GM12878 (cell line): ENCODE measurements around the gene VPS26A. TPM values are rescaled to one million over a fixed set of nuclear protein-coding genes. Genes with fewer than 3 reads are reported as not detected.

Experiments
- ASH2L ChIP-seq: fragments of 300-600, 200-600 bp; sonication (generic); IDR thresholded peaks from 2 replicates; pipeline ENCODE4 v1.6.1; 2017; ENCODE audit warnings: low read depth, mild to moderate bottlenecking, borderline replicate concordance
- BCLAF1 ChIP-seq: fragments of 450-650 bp; IDR thresholded peaks from 2 replicates; pipeline ENCODE4 v1.6.1; 2017; ENCODE audit warnings: antibody characterized with exemption, mild to moderate bottlenecking, moderate library complexity
- DPF2 ChIP-seq: fragments of 450-650 bp; IDR thresholded peaks from 2 replicates; pipeline ENCODE4 v1.6.1; 2017; ENCODE audit warnings: mild to moderate bottlenecking
- GABPA ChIP-seq: IDR thresholded peaks from 2 replicates; pipeline ENCODE4 v1.6.1; 2014; ENCODE audit warnings: antibody characterized with exemption, low read depth, mild to moderate bottlenecking, inconsistent platforms
- IKZF1 ChIP-seq: fragments of 450-650 bp; conservative IDR thresholded peaks from 2 replicates; pipeline ENCODE4 v1.6.1; 2017; ENCODE audit warnings: antibody characterized with exemption, mild to moderate bottlenecking
- IKZF2 ChIP-seq, 2 experiments: fragments of 450-650 bp; IDR thresholded peaks; 2 replicates each; pipeline ENCODE4 v1.6.1; 2017; ENCODE audit warnings: mild to moderate bottlenecking in 2 of 2, moderate library complexity in 2 of 2
- MEF2A ChIP-seq: IDR thresholded peaks from 2 replicates; pipeline ENCODE4 v1.6.1; 2011; ENCODE audit warnings: low read depth, mild to moderate bottlenecking, low read length, moderate library complexity; ENCODE audit not compliant: insufficient read depth
- MYB ChIP-seq: fragments of 150-350 bp; IDR thresholded peaks from 2 replicates; pipeline ENCODE4 v1.6.1; 2014; ENCODE audit warnings: mild to moderate bottlenecking, low read depth, low read length, borderline replicate concordance
- NFIC ChIP-seq: IDR thresholded peaks from 2 replicates; pipeline ENCODE4 v1.6.1; 2012; ENCODE audit warnings: low read depth, mild to moderate bottlenecking, inconsistent platforms, low read length, moderate library complexity
- NFYB ChIP-seq: IDR thresholded peaks from 2 replicates; pipeline ENCODE4 v1.6.1; 2011; ENCODE audit warnings: low read depth, mild to moderate bottlenecking, low read length, improper control_type of control experiment, moderate library complexity; ENCODE audit not compliant: insufficient read depth
- PKNOX1 ChIP-seq: fragments of 450-650 bp; IDR thresholded peaks from 2 replicates; pipeline ENCODE4 v1.6.1; 2016; ENCODE audit warnings: mild to moderate bottlenecking
- POU2F2 ChIP-seq: IDR thresholded peaks from 3 replicates; pipeline ENCODE4 v1.6.1; 2011; ENCODE audit warnings: low read depth, mild to moderate bottlenecking, low read length, borderline replicate concordance
- RUNX3 ChIP-seq: IDR thresholded peaks from 2 replicates; pipeline ENCODE4 v1.6.1; 2012; ENCODE audit warnings: low read length, inconsistent platforms
- ZNF592 ChIP-seq: fragments of 450-650 bp; IDR thresholded peaks from 2 replicates; pipeline ENCODE4 v1.6.1; 2017; ENCODE audit warnings: mild to moderate bottlenecking, moderate library complexity
- ZSCAN29 ChIP-seq: fragments of 450-650 bp; IDR thresholded peaks from 2 replicates; pipeline ENCODE4 v1.6.1; 2017; ENCODE audit warnings: mild to moderate bottlenecking, moderate library complexity
- polyA plus RNA-seq, 11 experiments: library from polyadenylated mRNA; depleted of rRNA in 4 of 11; unstranded in 6 of 11; stranded (reverse) in 5 of 11; fragments of >200 nt; fragmentation: Nextera tagmentation in 4 of 11; fragmentation: Illumina TruSeq in 1 of 11; extraction: Ambion mirVana in 4 of 11; extraction: Trizol in 1 of 11; gene quantifications; 1 replicate in 1 of 11; 2 replicates in 10 of 11; pipeline versions ENCODE4 v1.2.1 to v1.2.3, GENCODE V29; 2011 to 2016; ENCODE audit warnings: inconsistent platforms in 2 of 11, missing spikeins in 2 of 11, low read depth in 1 of 11
- total RNA-seq, 4 experiments: library from RNA; depleted of rRNA in 3 of 4; stranded (reverse); fragments of >200 nt in 3 of 4; fragmentation: Illumina TruSeq in 1 of 4; extraction: Trizol in 1 of 4; gene quantifications; 2 replicates each; pipeline versions ENCODE4 v1.2.1 to v1.2.3, GENCODE V29; 2013 to 2021
- TF ChIP-seq, protein P1 (sequence below): fragments of 450-650 bp; IDR thresholded peaks from 2 replicates; pipeline ENCODE4 v1.6.1; 2016; ENCODE audit warnings: mild to moderate bottlenecking

The VPS26A gene
- total and polyA plus RNA-seq, 10 of the 15 experiments (the other 5 are each of a cell fraction or from before 2014, with no cell fraction given) = 16.8 to 72.3 (median 26.8) TPM

GRCh38 chr10:69124563-69125268 lies 738 bp downstream of the VPS26A start (continued):
- TF ChIP-seq, protein P1, sequence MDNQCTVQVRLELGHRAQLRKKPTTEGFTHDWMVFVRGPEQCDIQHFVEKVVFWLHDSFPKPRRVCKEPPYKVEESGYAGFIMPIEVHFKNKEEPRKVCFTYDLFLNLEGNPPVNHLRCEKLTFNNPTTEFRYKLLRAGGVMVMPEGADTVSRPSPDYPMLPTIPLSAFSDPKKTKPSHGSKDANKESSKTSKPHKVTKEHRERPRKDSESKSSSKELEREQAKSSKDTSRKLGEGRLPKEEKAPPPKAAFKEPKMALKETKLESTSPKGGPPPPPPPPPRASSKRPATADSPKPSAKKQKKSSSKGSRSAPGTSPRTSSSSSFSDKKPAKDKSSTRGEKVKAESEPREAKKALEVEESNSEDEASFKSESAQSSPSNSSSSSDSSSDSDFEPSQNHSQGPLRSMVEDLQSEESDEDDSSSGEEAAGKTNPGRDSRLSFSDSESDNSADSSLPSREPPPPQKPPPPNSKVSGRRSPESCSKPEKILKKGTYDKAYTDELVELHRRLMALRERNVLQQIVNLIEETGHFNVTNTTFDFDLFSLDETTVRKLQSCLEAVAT = peak; percentile 88
- no peak for TF ChIP-seq MYB
- no peak for TF ChIP-seq DPF2
- TF ChIP-seq NFIC = no peak
- no peak for TF ChIP-seq ZNF592
- peak; percentile 62; the same call in 1 of the 2 replicates for TF ChIP-seq NFYB
- TF ChIP-seq RUNX3 = peak; percentile 62
- no peak for TF ChIP-seq POU2F2
- no peak for TF ChIP-seq IKZF1
- TF ChIP-seq IKZF2 (IDR thresholded peaks at IDR 0.05) = 0 out of 4 replicates have a peak, but pooled peaks of 1 of the 2 experiments have one; percentile 8
- TF ChIP-seq GABPA = no peak
- TF ChIP-seq BCLAF1 = no peak
- no peak for TF ChIP-seq ZSCAN29
- TF ChIP-seq PKNOX1 = no peak
- no peak for TF ChIP-seq ASH2L
- TF ChIP-seq MEF2A = 0 out of 2 replicates have a peak, but pooled peaks have one; percentile 2
